HEK293T (cell line): Measurements from ENCODE around the gene TTC17.

Experiments used
- BHLHE40 ChIP-seq: fragments of 450-650 bp; IDR thresholded peaks from 2 replicates; pipeline ENCODE4 v1.6.1; 2016; ENCODE audit warnings: mild to moderate bottlenecking, moderate library complexity, borderline replicate concordance
- ELF4 ChIP-seq: fragments of 450-650 bp; IDR thresholded peaks from 2 replicates; pipeline ENCODE4 v1.6.1; 2017; ENCODE audit warnings: antibody characterized with exemption
- FOXM1 ChIP-seq: fragments of 450-650 bp; IDR thresholded peaks from 2 replicates; pipeline ENCODE4 v1.6.1; 2017; ENCODE audit warnings: mild to moderate bottlenecking, borderline replicate concordance
- NFRKB ChIP-seq: fragments of 450-650 bp; IDR thresholded peaks from 2 replicates; pipeline ENCODE4 v1.6.1; 2016; ENCODE audit warnings: mild to moderate bottlenecking, moderate library complexity
- SP1 ChIP-seq: fragments of 450-650 bp; IDR thresholded peaks from 2 replicates; pipeline ENCODE4 v1.6.1; 2017
- SUZ12 ChIP-seq: fragments of 450-650 bp; IDR thresholded peaks from 2 replicates; pipeline ENCODE4 v1.6.1; 2016; ENCODE audit warnings: mild to moderate bottlenecking
- TARDBP ChIP-seq: fragments of 450-650 bp; IDR thresholded peaks from 2 replicates; pipeline ENCODE4 v1.6.1; 2016

DNA sequence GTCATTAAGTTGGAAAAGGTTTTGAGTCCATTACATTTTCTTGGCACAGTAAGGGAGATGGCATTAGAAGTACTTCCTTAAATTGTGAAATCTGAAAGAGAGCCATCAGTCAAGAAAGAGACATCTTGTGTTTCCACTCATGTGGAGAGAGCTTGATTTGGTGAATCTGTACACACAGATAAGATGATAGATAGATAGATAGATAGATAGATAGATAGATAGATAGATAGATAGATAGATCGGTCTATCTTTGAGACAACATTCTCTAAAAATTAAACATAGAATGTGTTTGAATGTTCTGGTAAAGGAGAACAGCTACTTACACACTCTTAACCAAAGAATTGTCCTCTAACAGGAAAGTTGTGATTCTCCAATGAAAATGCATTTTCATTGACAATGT lies 76.2 kb downstream of the TTC17 start:
- no peak for TF ChIP-seq ELF4
- TF ChIP-seq FOXM1, result no peak
- TF ChIP-seq SP1, result no peak
- TF ChIP-seq BHLHE40, result no peak
- no peak for TF ChIP-seq NFRKB
- no peak for TF ChIP-seq TARDBP
- no peak for TF ChIP-seq SUZ12
